ENCODE measurements around the gene COMT.
"Not testable (repeated sequence)": the region's sequence is repeated elsewhere in the genome, so short reads cannot be mapped to it uniquely, and the experiment has no call there.

Gene COMT

DNA sequence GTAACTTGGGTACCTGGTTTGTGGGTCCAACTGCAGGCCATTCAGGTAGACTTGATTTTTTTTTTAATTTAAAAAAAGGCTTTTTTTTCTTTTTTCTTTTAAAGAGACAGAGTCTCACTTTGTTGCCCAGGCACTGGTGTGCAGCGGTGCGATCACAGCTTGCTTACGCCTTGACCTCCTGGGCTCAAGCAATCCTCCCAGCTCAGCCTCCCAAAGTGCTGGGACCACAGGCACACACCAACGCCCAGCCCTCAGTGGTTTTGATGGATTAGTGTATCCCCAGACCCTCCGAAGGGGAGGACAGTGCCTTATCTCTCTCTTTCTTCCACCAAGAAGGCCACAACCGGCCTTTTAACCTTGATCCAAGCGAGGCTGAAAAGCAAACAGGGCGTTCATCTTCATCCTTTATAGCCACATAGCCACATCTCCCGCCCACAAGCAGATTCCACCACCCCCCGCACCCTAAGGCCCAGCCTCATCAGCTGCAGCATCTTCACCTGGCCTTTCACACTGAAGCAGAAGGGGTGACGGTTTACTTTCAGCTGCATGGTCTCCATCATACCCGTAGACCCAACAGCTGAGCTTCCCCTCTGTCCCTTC lies 17.6 kb upstream of the COMT start:
- Histone ChIP-seq H4K20me1 (ENCODE audit: insufficient read depth) (no peaks in the 10 kb centered on the region), H3K27ac (no peak overlapping the region), H3K9ac (no peak overlapping the region), H3K4me3 (IDR thresholded peaks at IDR 0.05; ENCODE audit: insufficient read depth, low read depth, low read length) (no peak overlapping the region), H3K27me3 (ENCODE audit: insufficient read depth, low read depth) (no peaks in the 10 kb centered on the region), H3K4me1 (ENCODE audit: low read depth, poor library complexity, severe bottlenecking) (no peaks in the 10 kb centered on the region), H3K4me2 (no peak overlapping the region), H3K79me2 (ENCODE audit: insufficient read depth, low read depth) (no peaks in the 10 kb centered on the region), H2AFZ (ENCODE audit: low read depth) (no peak overlapping the region), H3K36me3 (ENCODE audit: insufficient read depth) (no peaks in the 10 kb centered on the region)
- TF ChIP-seq, protein P1, sequence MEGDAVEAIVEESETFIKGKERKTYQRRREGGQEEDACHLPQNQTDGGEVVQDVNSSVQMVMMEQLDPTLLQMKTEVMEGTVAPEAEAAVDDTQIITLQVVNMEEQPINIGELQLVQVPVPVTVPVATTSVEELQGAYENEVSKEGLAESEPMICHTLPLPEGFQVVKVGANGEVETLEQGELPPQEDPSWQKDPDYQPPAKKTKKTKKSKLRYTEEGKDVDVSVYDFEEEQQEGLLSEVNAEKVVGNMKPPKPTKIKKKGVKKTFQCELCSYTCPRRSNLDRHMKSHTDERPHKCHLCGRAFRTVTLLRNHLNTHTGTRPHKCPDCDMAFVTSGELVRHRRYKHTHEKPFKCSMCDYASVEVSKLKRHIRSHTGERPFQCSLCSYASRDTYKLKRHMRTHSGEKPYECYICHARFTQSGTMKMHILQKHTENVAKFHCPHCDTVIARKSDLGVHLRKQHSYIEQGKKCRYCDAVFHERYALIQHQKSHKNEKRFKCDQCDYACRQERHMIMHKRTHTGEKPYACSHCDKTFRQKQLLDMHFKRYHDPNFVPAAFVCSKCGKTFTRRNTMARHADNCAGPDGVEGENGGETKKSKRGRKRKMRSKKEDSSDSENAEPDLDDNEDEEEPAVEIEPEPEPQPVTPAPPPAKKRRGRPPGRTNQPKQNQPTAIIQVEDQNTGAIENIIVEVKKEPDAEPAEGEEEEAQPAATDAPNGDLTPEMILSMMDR (conservative IDR thresholded peaks at IDR 0.05; ENCODE audit: low read depth, low read length) = no peak

DNA sequence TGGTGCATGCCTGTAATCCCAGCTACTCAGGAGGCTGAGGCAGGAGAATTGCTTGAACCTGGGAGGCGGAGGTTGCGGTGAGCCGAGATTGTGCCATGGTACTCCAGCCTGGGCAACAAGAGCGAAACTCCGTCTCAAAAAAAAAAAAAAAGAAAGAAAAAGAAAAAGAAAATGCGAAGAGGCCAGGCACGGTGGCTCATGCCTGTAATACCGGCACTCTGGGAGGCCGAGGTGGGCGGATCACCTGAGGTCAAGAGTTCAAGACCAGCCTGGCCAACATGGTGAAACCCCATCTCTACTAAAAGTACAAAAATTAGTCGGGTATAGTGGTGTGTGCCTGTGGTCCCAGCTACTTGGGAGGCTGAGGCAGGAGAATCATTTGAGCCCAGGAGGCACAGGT lies 15.5 kb upstream of the COMT start:
- H3K4me2 ChIP-seq; H3K27ac ChIP-seq; H3K36me3 ChIP-seq (ENCODE audit: insufficient read depth): not testable (repeated sequence)

DNA sequence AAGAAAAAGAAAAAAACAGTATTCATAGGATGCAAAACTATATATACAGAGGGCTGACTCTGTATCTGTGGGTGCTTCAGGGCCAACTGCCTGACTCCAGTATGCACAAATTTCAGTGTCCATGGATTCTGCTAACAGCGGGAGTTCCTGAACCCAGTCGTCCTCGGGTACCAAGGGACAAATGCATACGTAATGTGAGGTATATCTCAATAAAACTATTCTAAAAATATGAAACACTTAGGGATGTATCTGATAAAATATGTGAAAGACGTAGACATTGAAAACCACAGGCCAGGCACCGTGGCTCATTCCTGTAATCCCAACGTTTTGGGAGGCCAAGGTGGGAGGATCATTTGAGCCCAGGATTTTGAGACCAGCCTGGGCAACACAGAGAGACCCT lies 13.9 kb upstream of the COMT start:
- Histone ChIP-seq H3K36me3 (ENCODE audit: insufficient read depth) (no peaks in the 10 kb centered on the region), H3K9ac (no peak overlapping the region), H3K4me2 (no peak overlapping the region), H3K27ac (no peak overlapping the region), H4K20me1 (ENCODE audit: insufficient read depth) (no peaks in the 10 kb centered on the region), H3K4me1 (ENCODE audit: low read depth, poor library complexity, severe bottlenecking) (no peaks in the 10 kb centered on the region), H3K27me3 (ENCODE audit: insufficient read depth, low read depth) (no peaks in the 10 kb centered on the region), H3K79me2 (ENCODE audit: insufficient read depth, low read depth) (no peaks in the 10 kb centered on the region), H3K4me3 (IDR thresholded peaks at IDR 0.05; ENCODE audit: insufficient read depth, low read depth, low read length) (no peak overlapping the region), H2AFZ (ENCODE audit: low read depth) (no peak overlapping the region)
- TF ChIP-seq, protein P1 (conservative IDR thresholded peaks at IDR 0.05; ENCODE audit: low read depth, low read length) = no peak

More for the DNA sequence above, 15.5 kb upstream of the COMT start:
- not testable (repeated sequence) for H3K4me1 ChIP-seq (ENCODE audit: low read depth, poor library complexity, severe bottlenecking); H2AFZ ChIP-seq (ENCODE audit: low read depth); H3K9ac ChIP-seq; H3K27me3 ChIP-seq (ENCODE audit: insufficient read depth, low read depth); H3K79me2 ChIP-seq (ENCODE audit: insufficient read depth, low read depth); H3K4me3 ChIP-seq (IDR thresholded peaks at IDR 0.05; ENCODE audit: insufficient read depth, low read depth, low read length); H4K20me1 ChIP-seq (ENCODE audit: insufficient read depth)

DNA sequence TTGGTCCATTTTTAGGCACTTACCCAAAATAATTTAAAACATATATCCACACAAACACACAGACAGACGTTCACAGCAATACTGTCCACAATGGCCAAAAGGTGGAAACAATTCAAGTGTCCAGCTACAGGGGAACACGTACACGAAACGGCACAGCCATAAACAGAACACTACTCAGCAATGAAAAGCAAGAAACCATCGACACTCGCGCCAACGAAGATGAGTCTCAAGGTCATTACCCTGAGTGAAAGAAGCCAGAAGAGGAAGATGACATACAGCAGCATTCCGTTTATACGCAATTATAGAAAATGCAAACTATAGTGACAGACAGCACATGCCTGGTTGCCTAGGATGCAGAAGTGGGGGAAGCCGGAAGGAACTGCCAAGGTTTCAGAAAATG lies 13.4 kb upstream of the COMT start:
- Histone ChIP-seq H3K79me2 (ENCODE audit: insufficient read depth, low read depth) (no peaks in the 10 kb centered on the region), H3K36me3 (ENCODE audit: insufficient read depth) (no peaks in the 10 kb centered on the region), H3K27me3 (ENCODE audit: insufficient read depth, low read depth) (no peaks in the 10 kb centered on the region), H3K4me3 (IDR thresholded peaks at IDR 0.05; ENCODE audit: insufficient read depth, low read depth, low read length) (no peak overlapping the region), H3K4me1 (ENCODE audit: low read depth, poor library complexity, severe bottlenecking) (no peaks in the 10 kb centered on the region), H2AFZ (ENCODE audit: low read depth) (no peak overlapping the region), H4K20me1 (ENCODE audit: insufficient read depth) (no peaks in the 10 kb centered on the region), H3K4me2 (no peak overlapping the region), H3K9ac (no peak overlapping the region), H3K27ac (no peak overlapping the region)
- TF ChIP-seq, protein P1 (conservative IDR thresholded peaks at IDR 0.05; ENCODE audit: low read depth, low read length) = no peak

DNA sequence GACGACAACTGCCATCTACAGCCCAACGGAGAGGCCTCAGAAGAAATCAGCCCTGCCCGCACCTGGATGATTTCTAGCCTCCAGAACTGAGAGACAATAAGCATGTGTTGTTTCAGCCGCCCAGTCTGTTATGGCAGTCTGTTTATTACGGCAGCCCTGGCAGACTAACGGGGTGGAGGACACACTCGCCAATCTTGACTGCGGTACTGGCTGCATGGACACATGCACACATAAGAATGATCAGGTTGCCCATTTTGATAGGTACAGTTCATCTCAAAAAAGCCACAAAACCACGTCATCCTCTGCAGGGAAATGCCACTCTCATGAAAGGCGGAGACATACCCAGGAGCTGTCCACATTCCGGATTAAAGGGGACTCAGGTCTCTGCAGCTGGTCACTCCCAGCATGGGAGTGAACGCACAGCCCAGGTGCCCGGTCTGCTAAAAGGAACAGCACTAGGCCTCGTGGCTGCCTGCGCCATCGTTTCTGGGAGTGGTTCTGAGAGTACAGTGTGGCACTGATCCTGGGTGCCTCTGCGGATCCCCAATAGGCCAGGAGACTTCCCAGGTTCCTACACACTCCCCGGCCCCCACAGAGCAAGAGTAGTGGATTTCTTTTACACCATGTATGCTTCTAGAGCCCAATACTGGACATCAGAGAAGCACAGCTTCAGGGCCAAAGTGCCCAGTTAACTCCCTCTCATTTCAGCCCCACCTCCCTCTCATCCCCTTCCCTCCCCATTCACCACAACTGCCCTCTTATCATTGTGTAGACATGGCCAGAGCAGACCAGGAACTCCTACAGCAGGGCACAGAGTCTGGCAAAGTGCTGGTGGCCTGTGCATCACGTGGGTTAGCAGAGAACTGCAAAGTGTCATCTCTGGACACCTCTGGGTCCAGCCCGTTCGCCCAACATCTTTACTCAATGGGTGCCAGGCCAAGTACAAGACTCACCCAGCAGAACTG lies 11.7 kb upstream of the COMT start:
- Histone ChIP-seq H3K9ac (no peak overlapping the region), H3K4me2 (no peak overlapping the region), H3K27me3 (ENCODE audit: insufficient read depth, low read depth) (no peaks in the 10 kb centered on the region), H4K20me1 (ENCODE audit: insufficient read depth) (no peaks in the 10 kb centered on the region), H3K79me2 (ENCODE audit: insufficient read depth, low read depth) (no peaks in the 10 kb centered on the region), H3K4me3 (IDR thresholded peaks at IDR 0.05; ENCODE audit: insufficient read depth, low read depth, low read length) (no peak overlapping the region), H2AFZ (ENCODE audit: low read depth) (no peak overlapping the region), H3K27ac (no peak overlapping the region), H3K36me3 (ENCODE audit: insufficient read depth) (no peaks in the 10 kb centered on the region), H3K4me1 (ENCODE audit: low read depth, poor library complexity, severe bottlenecking) (no peaks in the 10 kb centered on the region)
- TF ChIP-seq, protein P1 (conservative IDR thresholded peaks at IDR 0.05; ENCODE audit: low read depth, low read length) = no peak

Data from KMS-11 (cell line).